SH-SY5Y (cell line): ENCODE data around the gene AOAH.

Source experiments
- GATA2 ChIP-seq: IDR thresholded peaks from 2 replicates; pipeline ENCODE4 v1.6.1; 2011; ENCODE audit warnings: mild to moderate bottlenecking, low read depth, low read length
- GATA3 ChIP-seq: IDR thresholded peaks from 2 replicates; pipeline ENCODE4 v1.6.1; 2011; ENCODE audit warnings: low read depth, mild to moderate bottlenecking, low read length, moderate library complexity

DNA sequence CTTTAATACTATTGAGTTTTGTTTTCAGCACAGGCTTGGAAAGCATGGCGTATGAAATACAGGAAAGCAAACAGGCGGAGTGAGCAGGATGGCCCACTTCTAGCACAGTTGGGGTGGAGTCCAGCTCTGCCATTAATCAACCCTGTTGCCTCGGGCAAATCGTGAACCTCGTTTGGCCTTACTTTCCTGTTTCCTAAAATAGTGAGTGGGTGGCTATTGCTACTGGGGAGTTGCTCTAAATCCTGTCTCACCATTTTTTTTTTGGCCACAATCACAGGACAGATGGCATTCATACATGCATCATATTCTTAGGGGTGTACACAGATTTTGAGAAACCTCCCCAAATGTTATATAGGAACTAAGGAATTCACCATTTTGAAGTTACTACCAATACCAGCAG is 176.9 kb downstream of the AOAH start:
- TF ChIP-seq GATA3 (no peak), GATA2 (no peak)
